Measurements from ENCODE around the gene DRAM1.
"Not testable (repeated sequence)": the region's sequence is repeated elsewhere in the genome, so short reads cannot be mapped to it uniquely, and the experiment has no call there.

Gene DRAM1

GRCh38 chr12:101856614-101857013 is 20.8 kb upstream of the DRAM1 start:
- H3K27me3 ChIP-seq (ENCODE audit: insufficient read depth, low read length, poor library complexity); H3K4ac ChIP-seq (ENCODE audit: low read depth, low read length); H2BK15ac ChIP-seq (replicated peaks; ENCODE audit: low read depth); H3K79me1 ChIP-seq (ENCODE audit: low read length); H3K56ac ChIP-seq (ENCODE audit: low read length); H2BK120ac ChIP-seq (ENCODE audit: low read depth, low read length); H3K27ac ChIP-seq (ENCODE audit: low read depth, low read length); H3K18ac ChIP-seq (ENCODE audit: low read length); H3K4me1 ChIP-seq (ENCODE audit: control insufficient read depth, low read depth, low read length); H3K79me2 ChIP-seq (ENCODE audit: control insufficient read depth, insufficient read depth, low read length); H4K8ac ChIP-seq (ENCODE audit: low read depth, low read length); H2AK5ac ChIP-seq (ENCODE audit: low read length); H3K9ac ChIP-seq (ENCODE audit: low read length); H4K5ac ChIP-seq (ENCODE audit: low read length); H3K36me3 ChIP-seq (ENCODE audit: control insufficient read depth, insufficient read depth, low read length); H2BK5ac ChIP-seq (ENCODE audit: low read length); H3K4me2 ChIP-seq (ENCODE audit: low read length); H3K4me3 ChIP-seq (ENCODE audit: low read length); DNase-seq; H3K23ac ChIP-seq (ENCODE audit: low read length): not testable (repeated sequence)
- WGBS (ENCODE audit: extremely low coverage, insufficient coverage, low lambda C conversion rate), result no CpG with 5 or more reads among the region's 5 CpGs

GRCh38 chr12:101857043-101857558 is 20.3 kb upstream of the DRAM1 start:
- Histone ChIP-seq H2AK5ac (ENCODE audit: low read length) (no peak overlapping the region), H3K23ac (ENCODE audit: low read length) (no peak overlapping the region), H3K4ac (ENCODE audit: low read depth, low read length) (no peak overlapping the region), H3K36me3 (ENCODE audit: control insufficient read depth, insufficient read depth, low read length) (no peaks in the 10 kb centered on the region), H3K79me1 (ENCODE audit: low read length) (no peaks in the 10 kb centered on the region), H3K56ac (ENCODE audit: low read length) (no peak overlapping the region), H3K4me2 (ENCODE audit: low read length) (no peak overlapping the region), H3K79me2 (ENCODE audit: control insufficient read depth, insufficient read depth, low read length) (no peaks in the 10 kb centered on the region), H3K27me3 (ENCODE audit: insufficient read depth, low read length, poor library complexity) (no peaks in the 10 kb centered on the region), H2BK5ac (ENCODE audit: low read length) (no peak overlapping the region), H4K8ac (ENCODE audit: low read depth, low read length) (no peak overlapping the region), H3K18ac (ENCODE audit: low read length) (no peak overlapping the region), H4K5ac (ENCODE audit: low read length) (no peak overlapping the region), H3K4me1 (ENCODE audit: control insufficient read depth, low read depth, low read length) (no peaks in the 10 kb centered on the region), H2BK15ac (replicated peaks; ENCODE audit: low read depth) (no peak overlapping the region), H3K4me3 (ENCODE audit: low read length) (no peak overlapping the region), H3K9ac (ENCODE audit: low read length) (no peak overlapping the region), H2BK120ac (ENCODE audit: low read depth, low read length) (no peak overlapping the region), H3K27ac (ENCODE audit: low read depth, low read length) (no peak overlapping the region)
- WGBS (ENCODE audit: extremely low coverage, insufficient coverage, low lambda C conversion rate), result no CpG with 5 or more reads among the region's 1 CpG
- DNase-seq, result no peak

DNA sequence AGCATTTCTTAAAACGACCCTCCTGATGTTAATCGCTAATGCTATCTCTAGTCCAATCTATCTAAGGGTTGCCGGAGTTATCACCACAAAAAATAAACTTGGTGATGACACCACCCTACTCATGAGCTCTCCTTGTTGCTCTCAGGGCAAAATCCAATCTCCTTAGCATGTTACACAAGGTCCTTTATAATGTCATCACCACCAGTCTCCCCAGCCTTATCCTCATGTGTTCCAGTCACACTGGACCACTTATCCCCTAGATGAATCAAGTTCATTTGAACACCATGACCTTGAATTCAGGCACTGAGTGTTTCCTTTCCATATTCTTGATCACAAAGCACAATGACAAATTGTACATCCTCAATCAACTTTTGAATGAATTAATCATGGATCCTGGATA is 19.0 kb upstream of the DRAM1 start:
- Histone ChIP-seq H3K56ac (ENCODE audit: low read length) (no peak overlapping the region), H2AK5ac (ENCODE audit: low read length) (no peak overlapping the region), H3K27ac (ENCODE audit: low read depth, low read length) (no peak overlapping the region), H3K18ac (ENCODE audit: low read length) (no peak overlapping the region), H3K9ac (ENCODE audit: low read length) (no peak overlapping the region), H3K23ac (ENCODE audit: low read length) (no peak overlapping the region), H2BK5ac (ENCODE audit: low read length) (no peak overlapping the region), H2BK120ac (ENCODE audit: low read depth, low read length) (no peak overlapping the region), H3K4me3 (ENCODE audit: low read length) (no peak overlapping the region), H3K36me3 (ENCODE audit: control insufficient read depth, insufficient read depth, low read length) (no peaks in the 10 kb centered on the region), H4K8ac (ENCODE audit: low read depth, low read length) (no peak overlapping the region), H4K5ac (ENCODE audit: low read length) (no peak overlapping the region), H3K4me1 (ENCODE audit: control insufficient read depth, low read depth, low read length) (no peaks in the 10 kb centered on the region), H3K4ac (ENCODE audit: low read depth, low read length) (no peak overlapping the region), H2BK15ac (replicated peaks; ENCODE audit: low read depth) (no peak overlapping the region), H3K79me2 (ENCODE audit: control insufficient read depth, insufficient read depth, low read length) (no peaks in the 10 kb centered on the region), H3K27me3 (ENCODE audit: insufficient read depth, low read length, poor library complexity) (no peaks in the 10 kb centered on the region), H3K4me2 (ENCODE audit: low read length) (no peak overlapping the region), H3K79me1 (ENCODE audit: low read length) (no peaks in the 10 kb centered on the region)
- WGBS (ENCODE audit: extremely low coverage, insufficient coverage, low lambda C conversion rate), result no CpG with 5 or more reads among the region's 3 CpGs
- no peak for DNase-seq

DNA sequence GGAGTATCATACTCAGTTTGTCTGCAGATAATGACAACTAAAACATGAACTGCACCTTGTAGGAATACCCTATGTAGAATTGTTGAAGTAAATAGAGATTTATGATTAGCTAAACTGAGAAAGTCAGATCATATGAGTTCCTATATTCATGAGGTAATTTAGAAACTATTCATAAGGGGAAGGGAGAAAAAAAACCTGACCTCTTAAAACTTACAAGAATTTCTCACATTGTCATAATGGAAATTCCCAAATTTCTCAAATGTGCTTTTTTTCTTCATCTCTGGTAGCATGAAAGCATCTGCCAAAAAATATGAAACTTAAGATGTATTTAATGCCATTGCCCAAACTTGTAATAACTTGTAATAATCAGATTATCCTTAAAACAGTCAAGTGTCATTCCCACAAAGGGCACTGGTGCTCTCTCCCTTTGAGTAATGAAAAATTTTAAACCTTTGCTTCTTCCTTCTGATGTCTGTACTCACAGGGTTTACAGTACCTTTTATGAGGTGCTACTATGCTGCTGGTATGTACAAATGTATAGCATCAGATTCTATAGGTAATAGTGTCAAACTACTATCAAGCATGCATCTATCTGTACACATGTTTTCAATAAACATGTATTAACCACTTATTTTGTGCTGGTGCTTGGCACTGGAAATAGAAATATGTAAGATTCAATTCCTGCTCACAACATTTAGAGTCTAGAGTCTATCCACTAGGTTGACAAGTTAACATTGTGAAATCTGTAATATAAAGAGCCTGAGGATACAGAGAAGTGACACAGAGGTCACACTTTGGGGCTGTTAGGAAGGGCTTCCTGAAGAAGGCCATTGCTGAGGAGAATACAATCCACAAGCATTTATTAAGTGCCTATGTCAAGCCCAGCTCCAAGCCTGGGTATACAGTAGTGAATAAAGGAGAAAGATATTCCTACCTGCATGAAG is 17.4 kb upstream of the DRAM1 start:
- H3K27me3 ChIP-seq (ENCODE audit: insufficient read depth, low read length, poor library complexity), result no peaks in the 10 kb centered on the region
- DNase-seq, result no peak
- H3K4me2 ChIP-seq (ENCODE audit: low read length), result no peak overlapping the region
- no peak overlapping the region for H3K23ac ChIP-seq (ENCODE audit: low read length)
- no peak overlapping the region for H3K18ac ChIP-seq (ENCODE audit: low read length)
- H2BK120ac ChIP-seq (ENCODE audit: low read depth, low read length), result no peak overlapping the region
- H3K4ac ChIP-seq (ENCODE audit: low read depth, low read length), result no peak overlapping the region
- H3K56ac ChIP-seq (ENCODE audit: low read length), result no peak overlapping the region
- no peak overlapping the region for H4K8ac ChIP-seq (ENCODE audit: low read depth, low read length)
- no peak overlapping the region for H4K5ac ChIP-seq (ENCODE audit: low read length)
- H2AK5ac ChIP-seq (ENCODE audit: low read length), result no peak overlapping the region
- no peak overlapping the region for H2BK5ac ChIP-seq (ENCODE audit: low read length)
- H3K9ac ChIP-seq (ENCODE audit: low read length), result no peak overlapping the region
- no peaks in the 10 kb centered on the region for H3K4me1 ChIP-seq (ENCODE audit: control insufficient read depth, low read depth, low read length)
- no peaks in the 10 kb centered on the region for H3K36me3 ChIP-seq (ENCODE audit: control insufficient read depth, insufficient read depth, low read length)
- no peak overlapping the region for H3K4me3 ChIP-seq (ENCODE audit: low read length)
- no peak overlapping the region for H3K27ac ChIP-seq (ENCODE audit: low read depth, low read length)
- H3K79me1 ChIP-seq (ENCODE audit: low read length), result no peaks in the 10 kb centered on the region
- H2BK15ac ChIP-seq (replicated peaks; ENCODE audit: low read depth), result no peak overlapping the region
- H3K79me2 ChIP-seq (ENCODE audit: control insufficient read depth, insufficient read depth, low read length), result no peaks in the 10 kb centered on the region

GRCh38 chr12:101861688-101862087 is 15.7 kb upstream of the DRAM1 start:
- WGBS (ENCODE audit: extremely low coverage, insufficient coverage, low lambda C conversion rate), result no CpG with 5 or more reads among the region's 2 CpGs

More at GRCh38 chr12:101861688-101862087, 15.7 kb upstream of the DRAM1 start:
- H3K27ac ChIP-seq (ENCODE audit: low read depth, low read length); H2BK5ac ChIP-seq (ENCODE audit: low read length); H3K79me2 ChIP-seq (ENCODE audit: control insufficient read depth, insufficient read depth, low read length); H4K5ac ChIP-seq (ENCODE audit: low read length); H3K36me3 ChIP-seq (ENCODE audit: control insufficient read depth, insufficient read depth, low read length); H3K4me1 ChIP-seq (ENCODE audit: control insufficient read depth, low read depth, low read length); H3K4me2 ChIP-seq (ENCODE audit: low read length); H3K56ac ChIP-seq (ENCODE audit: low read length); H3K4me3 ChIP-seq (ENCODE audit: low read length); H3K18ac ChIP-seq (ENCODE audit: low read length); H3K23ac ChIP-seq (ENCODE audit: low read length); H2BK15ac ChIP-seq (replicated peaks; ENCODE audit: low read depth); H2BK120ac ChIP-seq (ENCODE audit: low read depth, low read length); DNase-seq; H3K9ac ChIP-seq (ENCODE audit: low read length); H3K4ac ChIP-seq (ENCODE audit: low read depth, low read length); H3K27me3 ChIP-seq (ENCODE audit: insufficient read depth, low read length, poor library complexity); H4K8ac ChIP-seq (ENCODE audit: low read depth, low read length); H3K79me1 ChIP-seq (ENCODE audit: low read length); H2AK5ac ChIP-seq (ENCODE audit: low read length): not testable (repeated sequence)
